ENCODE measurements around the gene EGFL7. TPM values are rescaled to one million over a fixed set of nuclear protein-coding genes. Genes with fewer than 3 reads are reported as not detected.

The EGFL7 gene
- polyA plus RNA-seq, 3 donors, result 1.3 to 2.8 (median 2.2) TPM

GRCh38 chr9:136718345-136719194 is 55.9 kb downstream of the EGFL7 start:
- H4K20me1 ChIP-seq (ENCODE audit: insufficient read depth, low read length), result peaks cover 40% of the 10 kb centered on the region
- H3K4me3 ChIP-seq (replicated peaks in 1 of 3; ENCODE audit: low read depth in 2 of 3, low read length in 3 of 3), result no peak overlapping the region
- WGBS (ENCODE audit: insufficient coverage), result 55% methylated on average over 17 of the region's 20 CpGs

More at GRCh38 chr9:136718345-136719194, 55.9 kb downstream of the EGFL7 start:
- peaks cover 8 to 15% of the 10 kb centered on the region in 2 donors for H3K36me3 Mint-ChIP-seq
- peaks cover 2 to 26% of the 10 kb centered on the region in 2 donors for H3K27me3 ChIP-seq (ENCODE audit: control insufficient read depth in 2 of 2, insufficient read depth in 2 of 2, low read length in 2 of 2)
- H3K27ac Mint-ChIP-seq, result peak overlapping the region in 1 of 7 donors; percentile 50
- peaks cover 0 to 3% (median 0%) of the 10 kb centered on the region in 7 donors for H3K9me3 Mint-ChIP-seq
- H3K4me1 Mint-ChIP-seq, result peaks cover 25% of the 10 kb centered on the region
- H3K27ac ChIP-seq (ENCODE audit: low read depth in 1 of 2, low read length in 2 of 2), result no peak overlapping the region
- no peak overlapping the region for H3K4me2 ChIP-seq (replicated peaks; ENCODE audit: extremely low read depth, low read length, poor library complexity, severe bottlenecking)
- no peak overlapping the region for H2AFZ ChIP-seq (ENCODE audit: insufficient read depth, low read depth, low read length, poor library complexity, severe bottlenecking)
- peaks cover 19 to 27% of the 10 kb centered on the region in 2 donors for H3K4me1 ChIP-seq (ENCODE audit: control insufficient read depth in 1 of 2, insufficient read depth in 2 of 2, low read length in 2 of 2)
- peaks cover 23 to 53% (median 28%) of the 10 kb centered on the region in 3 donors for H3K27me3 Mint-ChIP-seq (ENCODE audit: low read depth in 3 of 3)
- no peaks in the 10 kb centered on the region for H3K79me2 ChIP-seq (ENCODE audit: insufficient read depth, low read length)
- intact Hi-C loops (cut with micrococcal nuclease), result no loop called here
- H3K9me3 ChIP-seq (replicated peaks in 1 of 2; ENCODE audit: control insufficient read depth in 1 of 2, insufficient read depth in 1 of 2, low read length in 2 of 2), result no peaks in the 10 kb centered on the region
- no peak for DNase-seq
- TF ChIP-seq CTCF (IDR thresholded peaks at IDR 0.05), result no peak
- H3K4me3 Mint-ChIP-seq, result no peak overlapping the region
- no peak overlapping the region for H3K9ac ChIP-seq (ENCODE audit: insufficient read depth, low read length, poor library complexity, severe bottlenecking)
- H3K36me3 ChIP-seq (replicated peaks in 1 of 2; ENCODE audit: control insufficient read depth in 1 of 2, insufficient read depth in 2 of 2, low read length in 2 of 2), result peaks cover 16 to 19% of the 10 kb centered on the region in 2 donors
